Right lobe of liver (tissue), 4 donors: Measurements from ENCODE around the gene RPS6KA5.

Experiments used
- CTCF ChIP-seq, 4 donors: fragments of 200-600 bp in 3 of 4; fragments of 450-650 bp in 1 of 4; IDR thresholded peaks; one replicate each; pipeline versions ENCODE4 v1.5.1 to v1.8.0; 2016 to 2022; ENCODE audit warnings: antibody characterized with exemption in 4 of 4, mild to moderate bottlenecking in 2 of 4
- POLR2A ChIP-seq: fragments of 450-650 bp; IDR thresholded peaks from one replicate; pipeline ENCODE4 v1.6.1; 2017; ENCODE audit warnings: antibody characterized with exemption, mild to moderate bottlenecking
- donor health status: DM: no; HTN: no; CAD: no.
- donor health status: DM: no; HTN: no; CAD: no.
- donor health status: DM: no; HTN: yes; CAD: no.

DNA sequence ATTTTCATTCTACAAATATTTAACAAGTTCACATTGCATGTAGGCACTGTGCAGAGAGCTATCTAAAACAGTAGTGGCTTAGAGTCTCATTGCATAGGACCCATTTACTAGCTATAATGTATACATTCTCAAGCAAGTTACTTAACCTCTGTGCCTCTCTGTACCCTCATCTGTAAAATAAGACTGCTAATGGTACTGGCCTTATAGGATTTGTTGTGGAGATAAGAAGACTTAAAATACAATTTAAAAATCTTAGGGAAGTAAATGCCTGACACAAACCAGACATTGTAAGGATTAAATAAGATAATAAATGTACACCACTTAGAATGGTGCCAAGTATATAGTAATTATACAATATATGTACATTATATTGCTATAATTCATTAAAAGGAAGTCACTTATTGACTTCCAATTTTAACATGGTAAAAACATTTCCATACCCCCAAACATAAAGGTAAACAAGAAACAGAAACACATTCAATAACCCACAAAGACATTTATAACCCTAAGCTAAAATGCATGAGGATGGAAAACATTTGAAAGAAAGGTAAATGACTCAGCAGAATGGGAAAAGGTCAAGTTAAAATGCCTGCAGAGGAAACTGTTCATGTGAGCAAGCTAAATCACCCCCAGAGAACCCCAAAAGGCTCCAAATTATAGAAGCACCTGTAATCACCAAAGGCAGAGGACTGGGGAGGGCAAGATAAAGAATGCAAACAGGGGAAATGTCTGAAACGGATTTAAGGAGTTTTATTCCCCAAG is 30.8 kb downstream of the RPS6KA5 start:
- no peak for TF ChIP-seq POLR2A
- TF ChIP-seq CTCF (IDR thresholded peaks at IDR 0.05): no peak
